ENCODE measurements around the gene PRKCSH.
"Not testable (repeated sequence)": the region's sequence is repeated elsewhere in the genome, so short reads cannot be mapped to it uniquely, and the experiment has no call there.

Gene PRKCSH

DNA sequence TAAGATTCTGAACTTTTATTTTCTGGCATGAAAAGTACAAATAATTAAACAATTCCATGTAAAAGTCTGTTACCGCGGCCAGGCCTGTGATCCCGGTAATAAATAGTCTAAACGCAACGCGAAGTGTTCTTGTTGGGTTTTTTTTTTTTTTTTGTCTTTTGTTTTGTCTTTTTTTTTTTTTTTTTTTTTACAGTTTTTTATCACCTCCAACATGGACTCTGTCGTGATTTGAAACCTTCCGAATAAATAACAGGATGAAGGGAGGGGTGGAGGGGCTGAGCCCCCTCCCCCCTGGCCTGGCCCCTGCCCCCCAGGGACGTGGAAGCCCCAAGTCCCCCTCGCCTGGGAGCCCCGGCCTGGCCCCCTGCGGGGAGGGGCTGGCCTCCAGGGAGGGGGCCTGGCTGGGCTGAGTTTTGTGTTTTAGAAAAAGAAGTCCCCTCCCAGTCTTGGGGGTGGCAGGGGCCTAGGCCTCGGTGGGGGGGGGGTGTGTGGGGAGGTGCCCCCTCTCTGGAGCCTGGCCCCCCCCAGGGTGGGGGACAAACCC lies 16.0 kb downstream of the PRKCSH start:
- no peak for DNase-seq

DNA sequence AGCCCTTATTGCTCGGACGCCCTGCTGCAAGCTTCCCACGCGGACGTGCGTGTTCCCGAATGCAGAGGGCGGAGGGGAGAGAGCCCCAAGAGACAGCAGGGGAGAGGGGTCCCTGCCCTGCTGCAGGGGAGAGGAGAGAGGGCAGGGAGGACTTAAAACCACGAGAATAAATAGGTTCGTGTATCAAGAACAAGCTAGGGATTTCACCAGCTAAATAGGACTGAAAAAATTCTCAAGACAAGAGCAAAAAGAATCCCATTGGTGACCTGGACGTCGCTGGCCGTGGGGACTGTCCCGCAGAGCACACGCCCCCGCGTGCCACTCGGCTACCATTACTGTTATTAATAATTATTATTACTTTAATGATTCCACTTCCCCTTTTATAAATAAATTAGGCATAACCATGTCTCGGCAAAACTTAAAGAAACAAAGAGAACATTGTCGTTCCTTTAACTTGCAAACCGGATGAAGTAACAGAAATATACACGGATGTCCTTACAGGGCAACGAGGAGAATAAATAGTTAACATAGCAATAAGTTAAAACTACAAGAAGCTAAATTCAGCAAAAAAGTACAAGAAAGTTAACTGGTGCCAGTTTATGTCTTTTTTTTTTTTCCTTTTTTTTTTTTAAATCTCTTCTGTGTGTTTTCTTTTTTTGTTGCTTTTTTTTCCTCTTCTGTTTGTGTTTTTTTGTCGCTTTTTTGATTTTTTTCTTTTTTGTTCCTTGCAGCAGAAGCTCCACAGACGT lies 16.6 kb downstream of the PRKCSH start:
- no peak for DNase-seq

DNA sequence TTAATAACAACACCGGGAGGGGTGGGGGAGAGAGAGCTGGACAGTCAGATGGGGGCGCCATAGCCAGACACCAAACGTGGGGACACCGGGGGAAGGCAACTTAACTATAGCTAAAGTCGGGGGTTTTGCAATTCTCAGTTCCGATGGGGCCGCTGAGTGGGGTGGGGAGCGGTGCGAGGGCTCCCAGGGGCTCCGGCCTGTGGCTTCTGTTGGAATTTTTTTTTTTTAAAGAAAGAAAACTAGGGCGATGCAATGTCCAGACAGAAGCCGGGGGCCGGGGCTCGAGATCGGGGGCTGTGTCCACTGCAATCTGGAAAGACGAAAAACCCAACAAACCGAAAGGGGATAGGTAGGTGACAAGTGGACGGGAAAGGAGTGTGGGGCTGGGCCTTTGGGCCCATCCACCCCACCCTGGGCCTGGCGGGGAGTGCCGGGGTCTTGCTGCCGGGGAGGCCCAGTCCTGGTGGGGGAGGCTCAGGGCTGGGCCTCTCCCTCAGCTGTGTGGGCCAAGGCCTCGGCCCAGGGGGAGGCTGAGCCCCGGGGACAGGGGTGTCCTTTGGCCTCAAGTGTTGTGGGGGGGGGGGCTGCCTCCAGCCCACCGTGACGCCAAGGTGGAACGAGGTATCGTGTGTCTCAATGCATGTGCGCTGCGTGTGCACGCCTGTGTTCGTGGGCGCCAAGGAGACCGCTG lies 17.3 kb downstream of the PRKCSH start:
- DNase-seq: no peak

DNA sequence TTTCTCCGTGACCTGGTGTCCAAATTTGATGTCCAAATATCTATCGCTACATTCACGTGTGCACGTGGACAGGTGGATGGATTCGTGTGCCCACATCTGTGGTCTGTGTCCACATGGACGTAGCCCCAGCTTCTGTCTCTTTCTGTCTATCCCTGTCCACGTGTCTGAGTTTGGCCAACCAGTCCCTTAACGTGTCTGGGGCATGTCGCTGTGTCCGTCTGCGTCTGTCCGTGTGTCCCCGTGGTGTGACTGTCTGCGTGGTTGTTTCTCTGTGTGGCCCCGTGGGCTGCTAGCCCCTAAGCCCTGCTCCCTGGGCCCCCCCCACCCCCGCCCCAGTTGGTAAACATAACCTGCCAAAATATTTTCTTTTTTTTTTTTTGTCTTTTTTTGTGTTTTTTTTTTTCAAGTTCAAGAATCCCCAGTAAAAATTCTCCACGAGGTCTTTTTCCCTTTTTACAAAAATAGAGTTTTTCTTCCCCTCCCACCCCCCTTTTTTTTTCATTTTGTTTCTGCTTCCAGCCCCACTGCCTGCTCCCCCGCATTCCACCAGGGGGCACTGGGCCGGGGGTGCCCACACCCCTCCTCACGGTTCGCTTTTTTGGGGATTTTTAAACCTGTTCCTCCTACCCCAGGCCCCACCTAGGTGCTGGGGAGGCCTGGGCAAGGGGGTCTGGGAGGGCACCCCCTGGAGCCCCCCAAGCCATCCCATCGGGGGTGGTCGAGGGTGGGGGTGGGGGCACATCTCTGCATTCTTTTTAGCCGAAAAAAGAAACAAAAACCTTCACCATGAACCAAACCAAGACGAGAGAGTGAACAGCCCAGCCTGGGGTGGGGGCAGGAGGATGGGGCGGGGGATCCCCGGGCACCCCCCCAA lies 18.3 kb downstream of the PRKCSH start:
- no peak for DNase-seq

DNA sequence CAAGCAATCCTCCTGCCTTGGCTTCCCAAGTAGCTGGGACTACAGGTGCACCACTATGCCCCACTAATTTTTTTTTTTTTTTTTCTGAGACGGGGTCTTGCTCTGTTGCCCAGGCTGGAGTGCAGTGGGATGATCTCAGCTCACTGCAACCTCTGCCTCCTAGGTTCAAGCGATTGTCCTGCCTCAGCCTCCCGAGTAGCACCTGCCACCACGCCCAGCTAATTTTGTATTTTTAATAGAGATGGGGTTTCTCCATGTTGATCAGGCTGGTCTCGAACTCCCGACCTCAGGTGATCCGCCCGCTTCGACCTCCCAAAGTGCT lies 19.8 kb downstream of the PRKCSH start:
- not testable (repeated sequence) for DNase-seq

DNA sequence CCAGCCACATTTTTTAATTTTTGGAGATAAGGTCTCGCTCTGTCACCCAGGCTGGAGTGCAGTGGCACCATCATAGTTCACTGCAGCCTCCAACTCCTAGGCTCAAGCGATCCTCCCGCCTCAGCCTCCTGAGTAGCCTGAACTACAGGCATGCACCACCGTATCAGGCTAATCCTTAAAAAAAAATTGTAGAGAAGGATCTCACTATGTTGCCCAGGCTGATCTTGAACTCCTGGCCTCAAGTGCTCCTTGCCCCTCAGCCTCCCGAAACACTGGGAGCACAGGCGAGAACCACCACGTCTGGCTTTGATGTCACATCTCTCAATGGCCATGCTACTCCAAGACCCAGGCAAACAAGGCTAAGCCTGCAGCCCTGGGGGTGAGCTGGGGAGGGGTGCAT lies 21.2 kb downstream of the PRKCSH start:
- no peak for DNase-seq

DNA sequence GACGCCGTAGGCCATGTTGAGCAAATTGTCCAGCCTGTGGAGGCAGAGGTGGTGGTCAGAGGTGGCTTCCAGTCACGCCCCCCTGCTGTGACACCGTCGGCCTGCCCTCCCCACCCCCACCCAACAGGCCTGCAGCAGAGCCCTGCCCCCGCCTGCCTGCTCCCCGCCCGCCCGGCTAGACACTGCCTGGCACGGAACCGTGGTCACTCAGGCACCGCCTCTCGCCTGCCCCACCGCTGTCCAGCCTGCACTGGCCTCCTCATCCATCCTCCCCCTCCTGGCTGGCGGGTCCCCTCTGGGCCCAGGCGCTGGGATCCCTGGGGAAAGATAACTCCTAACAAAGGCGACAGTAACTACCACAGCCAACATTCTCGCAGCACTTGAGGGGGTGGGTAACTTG lies 21.7 kb downstream of the PRKCSH start:
- DNase-seq: no peak

DNA sequence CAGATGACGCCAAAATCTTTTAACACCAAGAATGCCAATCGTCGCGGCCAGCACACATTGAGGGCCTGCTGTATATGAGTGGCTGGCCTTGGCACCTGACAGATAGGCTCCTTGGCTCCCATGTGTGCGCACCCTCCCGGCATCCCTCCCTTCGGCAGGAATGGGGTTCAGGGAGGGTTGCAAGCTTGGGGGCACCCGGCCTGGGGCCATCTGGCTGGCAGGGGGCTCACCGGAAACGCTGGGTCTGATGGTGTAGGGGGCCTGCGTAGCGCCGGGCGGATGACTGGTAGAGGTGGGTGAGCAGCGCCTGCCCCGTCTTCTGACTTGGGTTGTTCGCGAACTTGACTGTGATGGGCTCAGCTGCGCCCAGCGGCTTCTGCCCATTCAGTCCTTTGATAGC lies 22.4 kb downstream of the PRKCSH start:
- no peak for DNase-seq

DNA sequence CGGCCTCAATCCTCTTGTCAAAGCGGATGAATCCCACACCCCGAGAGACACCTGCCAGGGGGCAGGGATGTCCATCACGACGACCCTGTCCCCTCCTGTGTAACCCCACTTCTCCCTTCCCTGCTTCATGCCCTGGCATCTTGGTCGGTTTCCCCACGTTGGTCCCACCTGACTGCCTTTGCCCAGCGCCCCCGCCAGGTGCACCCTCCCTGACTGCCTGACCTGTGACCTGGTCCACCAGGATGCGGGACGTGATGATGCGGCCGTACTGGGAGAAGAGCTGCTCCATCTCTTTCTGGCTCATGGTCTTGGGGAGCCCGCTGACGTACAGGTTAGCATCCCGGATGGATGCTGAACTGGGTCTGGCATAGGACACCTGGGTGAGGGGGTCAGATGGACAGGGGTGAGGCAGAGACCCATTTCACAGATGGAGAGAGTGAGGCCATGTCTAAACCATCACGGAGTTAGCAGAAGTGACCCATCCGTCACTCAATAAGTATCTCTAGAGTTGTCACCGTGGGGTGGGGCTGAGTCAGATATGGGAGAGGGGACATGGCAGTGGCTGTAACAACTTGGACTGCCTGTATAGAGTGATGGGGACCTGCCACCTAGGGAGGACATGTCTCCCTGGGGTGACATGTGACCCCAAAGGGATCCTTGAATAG lies 22.9 kb downstream of the PRKCSH start:
- DNase-seq: no peak

DNA sequence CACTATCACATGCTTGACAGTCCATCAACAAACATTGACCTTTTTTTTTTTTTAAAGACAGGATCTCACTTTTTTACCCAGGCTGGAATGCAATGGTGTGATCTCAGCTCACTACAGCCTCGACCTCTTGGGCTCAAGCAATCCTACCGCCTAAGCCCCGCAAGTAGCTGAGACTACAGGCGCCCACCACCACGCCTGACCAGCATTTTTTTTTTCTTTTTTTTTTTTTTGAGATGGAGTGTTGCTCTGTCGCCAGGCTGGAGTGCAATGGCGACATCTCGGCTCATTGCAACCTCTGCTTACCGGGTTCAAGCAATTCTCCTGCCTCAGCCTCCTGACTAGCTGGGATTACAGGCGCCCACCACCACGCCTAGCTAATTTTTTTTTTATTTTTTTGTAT lies 23.5 kb downstream of the PRKCSH start:
- not testable (repeated sequence) for DNase-seq

DNA sequence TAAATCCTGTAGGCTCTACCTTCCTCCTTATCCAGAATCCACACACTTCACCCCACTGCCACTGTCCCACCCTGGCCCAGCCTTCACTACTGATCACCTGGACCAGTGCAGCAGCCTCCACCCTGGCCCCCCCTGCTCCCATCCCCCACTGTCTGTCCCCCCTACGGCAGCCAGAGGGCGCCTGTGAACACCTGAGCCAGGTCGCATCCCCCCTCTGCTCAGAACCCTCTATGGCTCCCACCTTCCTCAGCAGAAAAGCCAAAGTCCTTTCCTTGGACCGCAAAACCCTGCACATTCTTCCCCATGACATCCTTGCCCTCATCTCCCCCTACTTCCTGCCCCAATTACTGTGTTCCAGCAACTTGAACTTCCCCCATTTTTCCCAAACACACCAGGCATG lies 24.8 kb downstream of the PRKCSH start:
- no peak for DNase-seq

DNA sequence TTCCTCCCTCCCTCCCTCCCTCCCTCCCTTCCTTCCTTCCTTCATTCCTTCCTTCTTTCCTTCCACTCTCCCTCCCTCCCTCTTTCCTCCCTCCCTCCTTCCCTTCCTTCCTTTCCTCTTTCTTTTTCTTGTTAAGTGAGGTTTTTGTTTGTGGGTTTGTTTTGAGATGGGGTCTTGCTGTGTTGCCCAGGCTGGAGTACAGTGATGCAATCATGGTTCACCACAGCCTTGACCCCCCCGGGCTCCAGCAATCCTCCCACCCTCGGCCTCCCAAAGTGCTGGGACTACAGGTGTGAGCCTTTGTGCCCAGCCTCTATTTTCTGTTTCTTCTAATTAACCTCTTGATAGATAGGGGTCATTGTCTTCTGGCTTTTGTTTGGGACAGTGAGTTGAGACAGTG lies 26.0 kb downstream of the PRKCSH start:
- DNase-seq: no peak

DNA sequence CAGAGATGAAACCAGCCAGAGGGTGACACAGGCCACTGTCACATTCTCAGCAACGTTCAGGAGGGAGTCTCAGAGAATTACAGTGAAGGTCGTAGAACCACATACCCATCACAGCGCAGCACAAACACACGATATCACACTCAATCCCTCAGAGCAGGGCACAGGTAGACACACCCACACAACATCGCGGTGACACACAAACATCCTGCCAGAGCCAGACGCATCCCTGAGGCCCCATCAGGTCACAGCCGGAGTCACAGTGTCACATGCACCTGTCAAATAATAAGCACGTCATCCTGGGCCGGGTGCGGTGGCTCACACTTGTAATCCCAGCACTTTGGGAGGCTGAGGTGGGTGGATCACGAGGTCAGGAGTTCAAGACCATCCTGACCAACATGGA lies 28.0 kb downstream of the PRKCSH start:
- DNase-seq: no peak

DNA sequence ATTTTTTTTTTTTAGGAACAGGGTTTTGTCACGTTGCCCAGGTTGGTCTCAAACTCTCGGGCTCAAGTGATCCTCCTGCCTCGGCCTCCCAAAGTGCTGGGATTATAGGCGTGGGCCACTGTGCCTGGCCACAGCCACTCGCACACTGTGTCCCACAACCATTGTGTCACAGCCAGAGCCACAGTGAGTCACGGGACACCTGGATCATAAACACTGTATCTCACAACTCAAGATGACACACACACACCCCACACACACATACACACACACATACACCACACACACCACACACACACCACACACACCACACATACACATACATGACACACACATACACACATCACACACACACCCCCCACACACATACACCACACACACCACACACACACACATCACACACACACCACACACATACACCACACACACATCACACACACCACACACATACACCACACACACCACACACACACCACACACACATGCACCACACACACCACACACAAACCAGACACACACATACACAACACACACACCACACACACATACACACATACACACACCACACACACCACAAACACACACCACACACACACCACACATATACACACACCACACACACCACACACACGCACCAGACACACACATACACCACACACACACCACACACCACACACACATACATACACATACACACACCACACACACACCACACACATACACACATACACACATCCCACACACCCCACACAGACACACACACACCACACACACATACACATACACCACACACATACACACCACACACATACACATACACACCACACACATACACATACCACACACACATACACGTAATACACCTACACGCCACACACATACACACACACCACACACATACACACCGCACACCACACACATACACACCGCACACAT lies 29.2 kb downstream of the PRKCSH start:
- no peak for DNase-seq

DNA sequence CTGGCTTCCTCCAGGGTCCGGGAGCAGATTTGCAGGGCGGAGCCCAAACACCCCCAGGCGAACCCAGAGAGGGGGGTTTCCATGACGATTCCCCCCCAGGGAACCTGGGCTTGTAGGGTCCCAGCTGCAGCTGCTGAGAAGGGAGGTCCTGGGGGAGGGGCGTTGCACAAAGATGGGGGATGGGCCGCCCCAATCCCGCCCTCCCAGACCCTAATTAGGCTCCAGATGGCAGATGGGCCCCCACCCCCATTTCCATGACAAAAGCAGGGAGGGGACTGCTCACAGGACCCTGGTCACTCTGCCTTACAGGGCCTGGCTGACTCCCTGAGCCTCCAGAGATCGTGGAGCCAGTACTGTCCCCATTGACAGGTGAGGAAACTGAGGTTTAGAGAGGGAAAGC lies 30.2 kb downstream of the PRKCSH start:
- DNase-seq: no peak

DNA sequence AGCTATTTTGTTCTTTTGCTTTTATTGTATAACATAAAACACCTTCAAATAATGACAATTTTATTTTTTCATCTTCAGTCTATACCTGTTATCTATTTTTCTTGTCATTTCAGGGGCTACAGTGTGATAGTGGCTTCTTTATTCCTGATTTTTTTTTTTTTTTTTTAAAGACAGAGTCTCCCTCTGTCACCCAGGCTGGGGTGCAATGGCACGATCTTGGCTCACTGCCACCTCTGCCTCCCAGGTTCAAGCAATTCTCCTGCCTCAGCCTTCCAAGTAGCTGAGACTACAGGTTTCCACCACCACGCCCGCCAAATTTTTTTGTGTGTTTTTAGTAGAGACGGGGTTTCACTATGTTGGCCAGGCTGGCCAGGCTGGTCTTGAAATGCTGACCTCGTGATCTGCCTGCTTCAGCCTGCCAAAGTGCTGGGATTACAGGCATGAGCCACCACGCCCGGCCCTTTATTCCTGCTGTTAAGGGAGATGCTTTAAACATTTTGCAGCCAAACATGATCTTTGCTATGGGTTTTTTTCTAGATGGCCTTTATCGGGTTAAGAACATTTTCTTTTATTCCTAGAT lies 32.9 kb downstream of the PRKCSH start:
- not testable (repeated sequence) for DNase-seq

DNA sequence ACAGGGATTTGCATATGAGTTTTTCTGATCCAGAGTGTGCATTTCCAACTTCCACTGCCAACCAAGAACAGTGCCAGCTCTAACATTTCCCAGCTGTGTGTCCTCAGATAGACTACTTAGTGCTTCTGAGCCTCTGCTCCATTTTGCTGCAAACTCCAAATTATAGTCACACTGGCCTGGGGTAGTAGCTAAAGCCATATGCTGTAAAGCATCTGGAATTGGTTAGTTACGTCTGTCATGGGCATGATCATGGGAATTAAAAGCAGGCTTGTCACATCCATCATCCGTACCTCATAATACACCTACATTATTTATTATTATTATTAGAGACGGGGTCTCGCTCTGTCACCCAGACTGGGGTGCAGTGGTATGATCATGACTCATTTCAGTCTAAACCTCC lies 38.3 kb downstream of the PRKCSH start:
- no peak for DNase-seq

DNA sequence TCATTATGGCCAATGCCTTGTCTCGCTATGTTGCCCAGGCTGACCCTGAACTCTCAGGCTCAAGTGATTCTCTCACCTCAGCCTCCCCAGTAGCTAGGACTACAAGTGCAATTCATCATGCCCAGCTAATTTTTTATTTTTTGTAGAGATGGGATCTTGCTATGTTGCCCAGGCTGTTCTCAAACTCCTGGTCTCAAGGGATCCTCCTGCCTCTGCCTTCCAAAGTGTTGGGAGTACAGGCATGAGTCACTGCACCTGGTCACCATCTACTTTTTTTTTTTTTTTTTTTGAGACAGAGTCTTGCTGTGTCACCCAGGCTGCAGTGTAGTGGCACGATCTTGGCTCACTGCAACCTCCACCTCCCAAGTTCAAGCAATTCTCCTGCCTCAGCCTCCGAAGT lies 39.9 kb downstream of the PRKCSH start:
- DNase-seq: not testable (repeated sequence)

DNA sequence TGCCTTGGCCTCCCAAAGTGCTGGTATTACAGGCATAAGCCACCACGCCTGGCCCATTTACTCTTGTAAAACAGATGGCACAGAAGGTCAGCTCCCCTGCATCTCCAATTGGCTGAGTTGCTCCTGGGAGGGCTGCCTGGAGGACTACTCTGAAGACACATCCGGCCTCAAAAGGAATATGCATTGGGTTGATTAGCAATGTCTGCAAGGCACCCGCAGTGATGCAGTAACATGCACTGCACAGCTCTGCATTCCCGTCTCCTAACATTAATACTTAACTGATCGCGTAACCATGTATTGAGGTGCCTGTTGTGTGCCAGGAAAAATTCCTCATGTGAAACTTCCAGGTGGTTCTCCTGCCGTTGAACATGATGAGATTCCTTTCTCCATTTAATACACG lies 40.4 kb downstream of the PRKCSH start:
- DNase-seq: no peak

DNA sequence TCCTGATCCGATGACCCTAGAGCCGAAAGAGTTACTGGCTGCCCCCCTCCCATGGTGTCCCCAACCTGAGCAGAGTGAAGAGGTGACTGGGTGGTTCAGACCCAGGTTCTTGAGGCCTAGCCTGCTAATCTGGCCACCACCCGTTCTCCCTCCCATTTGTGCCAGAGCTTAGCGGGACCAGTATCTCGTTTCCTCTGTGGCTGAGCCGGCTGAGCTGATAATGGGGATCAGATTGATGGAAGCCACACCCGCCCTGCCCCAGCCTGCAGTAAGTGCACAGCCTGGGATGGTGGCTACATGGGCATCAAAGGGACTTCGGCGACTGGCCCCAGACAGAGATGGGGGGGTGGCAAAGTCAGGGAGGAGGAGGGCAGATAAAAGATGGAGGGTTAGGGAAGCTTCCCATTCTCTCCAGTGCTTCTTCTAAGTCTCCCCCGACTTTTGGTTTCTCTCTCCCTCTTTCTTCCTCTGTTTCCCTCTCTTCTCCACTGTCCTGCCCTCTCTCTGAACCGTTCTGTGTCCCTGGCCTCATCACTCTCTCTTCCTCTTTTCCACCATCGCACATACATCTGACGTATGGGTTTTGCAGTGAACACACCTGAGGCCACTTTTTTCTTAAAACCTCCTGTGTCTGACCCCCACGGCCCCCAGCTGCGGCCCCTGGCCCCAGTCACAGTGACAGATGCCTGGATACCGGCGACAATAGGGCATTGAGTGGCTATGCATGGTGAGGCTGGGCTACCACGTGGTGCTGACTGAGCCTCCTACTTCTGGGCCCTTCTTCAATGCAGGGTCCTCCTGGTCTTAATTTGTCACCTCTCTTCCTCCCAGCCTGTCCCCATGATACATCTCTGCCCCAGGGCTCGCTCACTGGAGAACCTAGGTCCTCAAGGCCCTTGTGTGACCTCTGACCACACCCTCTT lies 43.0 kb downstream of the PRKCSH start:
- DNase-seq: no peak

Measured in NCI-H2081 (cell line).